Peyer's patch (tissue), 4 donors: ENCODE measurements around the gene SLC16A9. TPM values are rescaled to one million over a fixed set of nuclear protein-coding genes. Genes with fewer than 3 reads are reported as not detected.
"Not testable (repeated sequence)": the region's sequence is repeated elsewhere in the genome, so short reads cannot be mapped to it uniquely, and the experiment has no call there.

Experiments used
- DNase-seq, 3 donors: peaks; one replicate each; pipeline ENCODE4 v3.0.0-alpha.2; 2017 to 2019
- H3K27ac ChIP-seq, 4 donors: fragments of 200-600 bp; sonication (generic); one replicate each; pipeline ENCODE4 v1.5.1; 2016 to 2019
- H3K27me3 ChIP-seq, 2 donors: fragments of 200-600 bp; sonication (generic); one replicate each; pipeline ENCODE4 v1.5.1; 2019
- H3K36me3 ChIP-seq, 3 donors: fragments of 200-600 bp; sonication (generic); one replicate each; pipeline ENCODE4 v1.5.1; 2016 to 2019
- H3K4me1 ChIP-seq, 4 donors: fragments of 200-600 bp; sonication (generic); one replicate each; pipeline ENCODE4 v1.5.1; 2016 to 2019
- H3K4me3 ChIP-seq, 4 donors: fragments of 200-600 bp; sonication (generic); 1 replicate in 3 of 4; 2 replicates in 1 of 4; pipeline ENCODE4 v1.5.1; 2016 to 2019; ENCODE audit warnings: mild to moderate bottlenecking in 1 of 4
- H3K9me3 ChIP-seq, 4 donors: fragments of 200-600 bp; sonication (generic); one replicate each; pipeline ENCODE4 v1.5.1; 2016 to 2019; ENCODE audit warnings: mild to moderate bottlenecking in 1 of 4
- CTCF ChIP-seq, 6 experiments: fragments of 450-650 bp in 4 of 6; fragments of 200-600 bp in 2 of 6; sonication (generic) in 1 of 6; IDR thresholded peaks; one replicate each; pipeline ENCODE4 v1.5.1; 2017 to 2019; ENCODE audit warnings: antibody characterized with exemption in 6 of 6, mild to moderate bottlenecking in 3 of 6, moderate library complexity in 1 of 6
- POLR2A ChIP-seq, 2 donors: fragments of 450-650 bp; IDR thresholded peaks; one replicate each; pipeline ENCODE4 v1.5.1; 2017; ENCODE audit warnings: antibody characterized with exemption in 2 of 2, mild to moderate bottlenecking in 2 of 2, moderate library complexity in 2 of 2
- total RNA-seq, 4 donors: library from RNA; depleted of rRNA; stranded (reverse); fragments of >200 nt; gene quantifications; one replicate each; pipeline ENCODE4 v1.1.0, GENCODE V29; 2016

Gene SLC16A9
- total RNA-seq, 4 donors from 2014 or later, result 1.5 to 4.0 (median 2.3) TPM; not detected in 1

GRCh38 chr10:59741048-59741447, 31.4 kb upstream of the SLC16A9 start:
- H3K27me3 ChIP-seq, result no peaks in the 10 kb centered on the region
- DNase-seq, result no peak
- H3K9me3 ChIP-seq, result no peaks in the 10 kb centered on the region
- no peaks in the 10 kb centered on the region for H3K36me3 ChIP-seq
- TF ChIP-seq CTCF (IDR thresholded peaks at IDR 0.05) (no peak), POLR2A (IDR thresholded peaks at IDR 0.05) (no peak)
- no peak overlapping the region for H3K4me3 ChIP-seq
- no peak overlapping the region for H3K27ac ChIP-seq
- no peaks in the 10 kb centered on the region for H3K4me1 ChIP-seq

GRCh38 chr10:59736749-59737148, 27.1 kb upstream of the SLC16A9 start:
- no peaks in the 10 kb centered on the region for H3K36me3 ChIP-seq
- no peaks in the 10 kb centered on the region for H3K4me1 ChIP-seq
- no peaks in the 10 kb centered on the region for H3K9me3 ChIP-seq
- no peak overlapping the region for H3K27ac ChIP-seq
- no peak overlapping the region for H3K4me3 ChIP-seq
- DNase-seq, result no peak
- TF ChIP-seq CTCF (IDR thresholded peaks at IDR 0.05), result no peak
- no peak for TF ChIP-seq POLR2A (IDR thresholded peaks at IDR 0.05)
- no peaks in the 10 kb centered on the region for H3K27me3 ChIP-seq

- TF ChIP-seq POLR2A (IDR thresholded peaks at IDR 0.05), result no peak
- TF ChIP-seq CTCF (IDR thresholded peaks at IDR 0.05), result no peak
- no peaks in the 10 kb centered on the region for H3K27me3 ChIP-seq
- DNase-seq, result no peak
- no peak overlapping the region for H3K4me3 ChIP-seq
- no peak overlapping the region for H3K27ac ChIP-seq
- H3K36me3 ChIP-seq, result no peaks in the 10 kb centered on the region
- no peaks in the 10 kb centered on the region for H3K4me1 ChIP-seq
- no peaks in the 10 kb centered on the region for H3K9me3 ChIP-seq
These were observed 25.6 kb upstream of the SLC16A9 start for GRCh38 chr10:59735296-59735695.

GRCh38 chr10:59734014-59734462, 24.4 kb upstream of the SLC16A9 start:
- Histone ChIP-seq H3K27me3 (no peaks in the 10 kb centered on the region), H3K4me3 (no peak overlapping the region), H3K9me3 (no peaks in the 10 kb centered on the region), H3K4me1 (no peaks in the 10 kb centered on the region), H3K36me3 (no peaks in the 10 kb centered on the region), H3K27ac (no peak overlapping the region)
- TF ChIP-seq CTCF (IDR thresholded peaks at IDR 0.05) (no peak), POLR2A (IDR thresholded peaks at IDR 0.05) (no peak)
- no peak for DNase-seq

GRCh38 chr10:59733321-59734013, 23.8 kb upstream of the SLC16A9 start:
- DNase-seq, H3K9me3 ChIP-seq, H3K4me3 ChIP-seq, H3K4me1 ChIP-seq, H3K27me3 ChIP-seq, H3K27ac ChIP-seq, H3K36me3 ChIP-seq: not testable (repeated sequence)

- not testable (repeated sequence) for DNase-seq, H3K4me1 ChIP-seq, H3K27me3 ChIP-seq, H3K4me3 ChIP-seq, H3K27ac ChIP-seq, H3K36me3 ChIP-seq, H3K9me3 ChIP-seq
These were observed 23.2 kb upstream of the SLC16A9 start for GRCh38 chr10:59732849-59733248.

- H3K36me3 ChIP-seq, H3K9me3 ChIP-seq, H3K27me3 ChIP-seq, H3K4me1 ChIP-seq, H3K4me3 ChIP-seq, DNase-seq, H3K27ac ChIP-seq: not testable (repeated sequence)
These were observed 19.5 kb upstream of the SLC16A9 start for GRCh38 chr10:59729167-59729566.
